NOMO-1 treated with DMSO at 0.1 percent for 48 hours (cell line): ENCODE results near the gene CCM2.
"Not testable (repeated sequence)": the region's sequence is repeated elsewhere in the genome, so short reads cannot be mapped to it uniquely, and the experiment has no call there.

Experiments used
- DNase-seq: peaks from one replicate; lab custom pipeline; 2025; ENCODE audit not compliant: unreplicated experiment; lab: John Stamatoyannopoulos, UW

Gene CCM2

DNA sequence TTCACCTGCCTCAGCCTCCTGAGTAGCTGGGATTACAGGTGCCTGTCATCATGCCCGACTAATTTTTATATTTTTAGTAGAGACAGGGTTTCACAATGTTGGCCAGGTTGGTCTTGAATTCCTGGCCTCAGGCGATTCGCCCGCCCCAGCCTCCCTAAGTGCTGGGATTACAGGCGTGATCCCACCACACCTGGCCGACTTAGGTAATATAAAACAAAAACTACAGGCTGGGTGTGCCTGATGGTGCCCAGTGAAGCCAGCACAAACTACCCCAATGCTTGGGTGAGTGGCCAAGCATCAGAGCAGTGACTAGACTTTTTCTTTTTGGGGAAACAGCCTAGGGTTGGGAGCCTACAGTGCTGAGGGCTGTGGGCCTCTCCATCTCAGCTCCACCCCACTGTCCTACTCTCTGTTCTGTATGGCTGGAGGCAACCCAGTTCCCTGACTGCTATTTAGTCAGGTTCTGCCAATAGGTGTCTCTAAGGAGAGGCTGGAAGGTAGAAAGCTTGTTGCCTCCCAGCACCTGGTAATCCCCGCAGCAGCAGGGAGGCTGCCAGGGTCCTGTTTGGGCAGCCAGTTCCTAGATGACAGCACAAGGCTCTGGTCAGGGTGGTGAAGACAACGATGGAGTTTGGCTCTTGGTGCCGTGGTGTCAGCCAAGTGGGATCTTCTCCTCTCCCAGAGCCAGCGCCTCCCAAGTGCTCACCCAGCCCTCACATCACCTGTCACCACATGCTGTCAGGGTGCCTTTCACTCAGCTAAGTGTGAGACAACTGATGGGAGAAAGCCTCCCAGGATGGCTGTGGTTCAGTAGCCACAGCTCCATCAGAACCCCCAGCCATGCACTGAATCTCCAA lies 99.2 kb downstream of the CCM2 start:
- no peak for DNase-seq

DNA sequence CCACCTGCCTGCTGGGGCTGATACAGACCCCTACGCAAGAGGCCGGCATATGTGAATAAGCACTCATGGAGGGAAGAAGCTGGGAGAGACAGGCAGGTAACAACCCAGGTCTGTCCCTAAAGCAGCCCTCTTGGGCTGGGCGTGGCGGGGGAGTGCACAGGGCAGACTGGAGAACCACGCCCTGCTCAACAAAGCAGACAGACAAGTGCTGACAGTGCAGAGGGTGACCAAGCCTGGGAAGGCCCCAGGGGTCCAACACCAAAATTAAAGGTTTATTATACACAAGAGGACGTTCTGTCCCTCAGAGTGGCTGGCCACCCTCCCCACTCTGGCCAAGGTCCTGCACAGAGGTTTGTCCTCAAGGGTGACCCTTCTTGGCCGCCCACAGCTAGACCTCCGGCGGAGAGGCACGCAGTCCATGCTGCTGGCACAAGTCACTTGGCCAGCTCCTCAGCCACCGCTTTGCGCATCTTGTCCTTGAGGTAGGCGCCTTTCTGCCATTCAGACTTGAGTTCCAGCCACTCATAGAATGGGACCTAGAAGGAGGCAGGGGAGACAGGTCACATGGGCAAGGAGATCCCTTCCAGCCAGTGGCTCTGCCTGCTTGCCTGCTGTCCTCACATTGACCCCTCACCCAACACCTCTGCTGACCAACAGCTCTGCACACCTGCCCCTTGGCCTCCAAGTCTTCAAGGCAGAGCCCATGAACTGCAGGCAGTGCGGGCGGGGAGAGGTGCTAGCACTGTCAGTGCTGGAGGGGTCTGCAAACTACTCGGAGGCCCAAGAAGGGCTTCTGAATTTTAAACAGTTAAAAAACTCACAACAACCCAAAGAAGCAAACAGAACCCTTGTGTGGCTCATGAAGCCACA lies 100.1 kb downstream of the CCM2 start:
- no peak for DNase-seq

DNA sequence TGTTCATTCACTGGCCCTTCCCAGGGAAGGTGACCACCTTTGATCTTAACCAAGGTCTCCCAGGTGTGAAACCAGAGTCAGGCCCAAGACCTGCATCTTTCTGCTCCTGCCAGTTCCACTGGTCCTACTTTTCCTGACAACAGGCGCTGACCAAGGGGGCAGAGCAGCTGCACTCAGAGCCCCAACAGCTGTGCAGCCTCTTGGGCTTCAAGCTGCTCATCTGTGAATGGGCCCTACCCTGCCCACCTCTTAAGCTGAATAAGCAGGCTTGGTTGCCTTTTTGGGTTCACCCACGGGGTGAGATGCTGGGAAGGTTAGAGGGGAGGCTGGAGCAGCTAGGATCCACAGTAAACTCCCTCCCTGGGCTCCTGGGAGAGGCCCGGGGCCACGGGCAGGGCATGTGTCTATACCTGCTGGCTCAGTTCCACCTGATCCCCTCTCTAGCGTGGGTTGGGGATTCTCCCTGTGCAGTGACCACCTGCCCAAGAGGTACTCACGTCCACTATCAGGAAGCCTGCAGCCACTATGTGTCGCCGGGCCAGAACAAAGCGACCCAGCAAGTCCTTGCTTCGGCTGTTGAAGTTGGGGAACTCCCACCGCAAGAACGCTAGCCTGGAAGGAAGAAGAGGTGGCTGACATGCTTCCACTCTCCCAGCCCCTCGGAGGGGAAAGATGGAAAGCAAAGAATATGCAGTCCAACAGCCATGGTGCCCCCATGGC lies 100.9 kb downstream of the CCM2 start:
- DNase-seq = no peak

DNA sequence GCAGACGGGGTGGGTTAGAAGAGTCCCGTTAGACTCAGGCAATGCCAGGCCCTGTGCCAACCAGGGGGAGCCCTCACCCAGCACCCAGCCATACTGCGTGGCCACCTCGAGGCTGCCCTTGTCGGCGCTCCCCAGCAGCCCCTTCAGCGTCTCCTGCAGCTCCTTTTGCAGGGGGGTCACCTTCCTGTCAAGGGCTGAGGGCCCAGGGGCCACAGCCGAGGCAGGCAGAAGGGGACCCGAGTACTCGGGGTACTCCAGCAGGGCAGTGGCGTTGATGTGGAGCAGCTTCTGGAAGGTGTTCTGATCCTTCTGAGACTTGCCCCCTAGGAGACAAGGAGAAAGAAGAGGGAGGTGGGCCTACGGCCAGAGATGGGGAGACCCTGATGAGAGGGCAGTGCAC lies 101.7 kb downstream of the CCM2 start:
- DNase-seq = no peak

DNA sequence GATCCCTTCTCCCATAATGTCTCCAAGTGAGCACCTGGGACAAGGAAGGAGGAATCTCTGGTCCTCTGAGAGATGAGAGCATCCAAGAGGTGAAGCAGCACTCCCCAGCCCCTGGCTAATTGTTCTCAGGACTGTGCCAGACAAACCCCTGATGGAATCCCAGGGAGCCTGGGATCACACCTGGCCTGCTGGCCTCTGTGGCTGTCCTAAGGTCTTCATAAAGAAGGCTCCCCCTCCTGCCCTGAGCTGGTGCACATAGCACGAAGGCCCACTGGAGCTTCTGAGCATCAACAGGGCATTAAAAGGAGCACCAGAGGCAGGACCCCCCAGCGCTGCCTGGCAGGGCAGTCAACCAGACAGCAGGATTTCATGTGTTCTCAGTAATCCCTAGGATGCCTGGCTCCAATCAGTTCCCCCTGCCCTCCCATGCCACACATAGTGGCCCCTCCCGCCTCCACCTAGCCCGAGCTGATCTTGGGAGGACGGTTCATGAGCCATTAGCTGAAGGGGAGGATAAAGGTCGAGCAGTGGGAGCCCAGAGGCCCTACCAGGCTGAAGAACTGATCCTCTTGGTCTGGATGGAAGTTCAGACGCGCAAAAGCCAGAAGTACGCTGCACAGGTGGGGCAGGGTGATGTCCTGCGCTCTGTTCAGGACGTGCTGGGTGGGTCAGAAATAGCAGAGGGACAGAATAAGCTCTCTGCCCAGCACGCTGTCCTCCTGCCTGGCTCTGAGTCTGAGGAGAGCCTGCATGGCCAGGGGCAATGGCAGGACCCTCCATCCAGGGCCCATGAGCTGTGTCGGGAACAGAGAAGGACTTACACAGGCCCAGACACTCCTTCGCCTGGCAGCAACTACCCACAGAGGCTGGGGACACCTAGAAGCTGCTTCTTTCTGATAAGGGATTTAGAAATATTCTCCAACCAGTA lies 103.0 kb downstream of the CCM2 start:
- no peak for DNase-seq

DNA sequence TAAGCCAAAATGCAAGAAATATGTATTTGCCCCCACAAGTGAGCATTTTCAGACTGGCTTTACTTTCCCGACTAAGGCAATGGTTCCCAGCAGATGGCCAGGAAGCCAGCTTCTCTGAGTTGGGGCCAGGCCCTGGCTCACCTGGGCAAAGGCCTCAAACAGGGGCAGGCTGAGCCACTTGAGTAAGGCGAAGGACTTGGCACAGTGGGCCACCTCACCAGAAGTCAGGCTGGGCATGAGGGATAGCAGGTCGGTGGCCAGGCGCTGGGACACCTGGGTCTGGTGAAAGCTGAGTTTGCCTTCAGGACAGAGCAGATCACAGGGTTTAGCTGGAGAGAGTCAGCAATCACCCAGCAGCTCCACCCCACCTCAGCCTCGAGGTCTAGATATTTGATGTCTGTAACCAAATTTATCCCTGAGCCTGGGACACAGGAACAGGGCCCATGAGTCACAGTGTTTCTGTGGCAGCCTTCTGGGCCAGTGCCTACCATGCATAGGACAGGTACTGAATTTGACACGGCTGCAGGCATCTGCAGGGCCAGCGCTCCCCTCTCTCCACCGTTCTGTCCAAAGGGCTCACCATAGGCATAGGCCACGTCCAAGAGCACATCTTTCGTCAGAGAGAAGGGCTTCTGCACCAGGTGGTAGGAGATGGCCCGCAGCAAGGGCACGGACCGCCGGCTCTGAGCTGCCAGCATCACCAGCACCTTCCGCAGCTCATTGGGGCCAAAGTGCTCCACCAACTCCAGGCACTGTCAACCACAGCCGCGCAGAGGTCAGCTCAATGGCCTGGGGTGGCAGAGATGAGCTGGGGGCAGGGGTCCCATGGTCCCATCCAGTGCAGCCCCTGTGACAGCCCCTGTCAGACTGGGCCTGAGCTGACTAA lies 104.2 kb downstream of the CCM2 start:
- no peak for DNase-seq

DNA sequence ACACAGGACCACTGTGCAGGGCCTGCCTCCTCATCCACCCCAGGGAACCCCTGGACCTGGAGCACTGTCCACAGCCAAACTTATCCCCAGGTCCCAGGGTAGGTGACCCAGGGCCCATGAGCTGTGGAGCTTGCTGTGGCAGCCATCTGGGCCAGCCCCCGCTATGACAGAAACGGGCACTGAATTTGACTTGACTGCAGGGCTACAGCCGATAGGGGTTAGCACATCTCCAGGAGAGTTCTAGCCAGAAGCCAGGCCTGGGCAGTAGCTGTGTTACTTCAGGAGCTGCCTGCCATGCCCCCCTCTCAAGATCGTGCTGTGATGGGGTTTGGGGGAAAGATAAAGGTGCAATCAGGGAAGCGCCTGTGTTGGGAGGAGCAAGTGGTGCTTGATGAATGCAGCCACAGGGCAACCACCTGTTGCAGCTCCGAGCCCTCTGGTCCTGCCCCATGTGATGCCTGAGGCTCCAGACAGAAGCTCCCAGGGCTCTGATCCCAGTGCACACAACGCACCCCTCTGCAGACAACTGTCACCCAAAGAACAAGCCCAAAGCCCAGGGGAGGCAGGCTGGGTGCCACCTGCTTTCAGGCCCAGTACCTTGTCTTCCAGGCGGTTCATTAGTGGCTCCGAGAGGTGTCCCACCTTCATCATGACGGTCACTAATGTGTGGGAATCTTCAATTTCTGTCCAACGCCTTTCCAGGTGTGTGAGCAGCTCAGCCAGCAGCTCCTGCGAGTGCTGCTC lies 105.0 kb downstream of the CCM2 start:
- no peak for DNase-seq

DNA sequence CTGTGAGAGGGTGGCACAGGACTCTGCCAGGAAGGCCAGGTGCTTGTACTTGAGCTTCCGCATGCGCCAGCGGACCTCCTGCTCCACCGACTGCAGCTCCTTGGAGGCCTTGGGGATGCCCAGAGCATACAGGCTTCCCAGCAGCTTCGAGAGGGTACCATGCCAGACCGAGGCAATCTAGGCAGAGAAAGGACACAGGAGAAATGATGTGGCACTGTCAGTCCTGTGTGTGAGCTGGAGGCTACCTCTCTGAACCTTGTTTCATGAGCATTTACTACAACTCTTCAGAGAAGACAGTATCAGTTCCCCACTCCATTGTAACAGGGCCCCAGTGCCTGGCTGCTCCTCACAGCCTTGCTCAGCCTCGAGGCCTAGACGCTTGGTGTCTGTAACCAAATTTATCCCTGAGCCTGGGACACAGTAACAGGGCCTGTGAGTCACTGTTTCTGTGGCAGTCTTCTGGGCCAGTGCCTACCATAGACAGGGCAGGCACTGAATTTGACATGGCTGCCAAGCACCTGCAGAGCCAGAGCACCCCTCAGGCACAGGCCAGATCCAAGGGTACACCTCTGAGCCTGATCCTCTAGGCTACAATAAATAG lies 105.7 kb downstream of the CCM2 start:
- no peak for DNase-seq

DNA sequence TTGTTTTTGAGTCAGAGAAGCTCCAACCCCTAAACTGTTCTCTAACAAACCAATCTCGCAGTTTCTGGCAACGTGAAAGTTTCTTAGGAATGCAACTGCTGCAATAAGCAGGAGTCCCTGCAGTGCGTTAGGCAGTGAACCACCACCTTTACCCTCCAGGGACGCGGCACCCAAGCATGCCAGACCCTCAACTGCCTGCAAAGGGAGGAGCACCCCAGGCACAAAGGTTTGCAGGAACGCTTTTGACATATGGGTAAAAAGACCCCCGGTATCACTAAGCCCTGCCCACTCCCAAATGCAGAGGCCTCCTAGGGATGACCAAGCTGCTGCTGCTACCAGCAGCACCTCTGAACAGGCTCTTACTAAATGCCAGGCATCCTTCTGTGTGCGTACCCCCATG lies 106.8 kb downstream of the CCM2 start:
- DNase-seq = no peak

DNA sequence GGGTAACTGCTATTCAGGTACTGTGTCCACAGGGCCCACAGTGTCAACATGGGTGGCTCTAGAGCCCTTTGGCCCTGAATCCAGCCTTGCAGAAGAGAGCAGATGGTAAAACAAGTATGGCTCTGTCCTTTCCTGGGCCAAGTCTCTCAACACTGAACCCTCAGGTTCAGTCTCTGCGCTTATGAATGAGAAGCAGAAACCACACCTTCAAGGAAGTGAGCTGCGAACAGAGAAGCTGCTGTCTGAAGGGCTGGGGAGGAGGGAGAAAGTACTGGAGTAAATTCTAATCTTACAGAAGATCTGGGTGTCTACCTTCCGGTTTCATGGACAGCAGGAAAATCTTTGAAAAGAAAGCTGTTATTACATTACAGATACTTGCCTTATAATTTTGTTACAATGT lies 107.4 kb downstream of the CCM2 start:
- no peak for DNase-seq

DNA sequence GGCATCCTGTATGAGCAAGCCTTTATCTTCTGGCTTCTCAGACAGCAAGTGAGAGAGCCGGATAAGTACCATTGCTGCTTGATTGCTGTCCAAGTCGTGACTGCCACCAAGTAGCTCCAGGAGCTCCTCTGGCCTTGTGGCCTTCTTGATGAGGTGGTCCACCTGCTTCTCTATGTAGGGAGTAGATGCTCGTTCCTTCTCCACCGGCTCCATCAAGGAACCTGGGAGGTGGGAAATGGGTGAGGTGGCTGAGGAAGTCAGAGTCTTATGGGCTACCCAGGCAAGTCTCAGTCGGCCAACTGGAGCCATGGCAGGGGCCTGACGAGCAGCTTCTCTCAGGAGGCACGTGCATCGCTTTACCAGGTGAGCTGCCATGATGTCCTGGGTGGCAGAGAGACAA lies 108.9 kb downstream of the CCM2 start:
- DNase-seq = no peak

DNA sequence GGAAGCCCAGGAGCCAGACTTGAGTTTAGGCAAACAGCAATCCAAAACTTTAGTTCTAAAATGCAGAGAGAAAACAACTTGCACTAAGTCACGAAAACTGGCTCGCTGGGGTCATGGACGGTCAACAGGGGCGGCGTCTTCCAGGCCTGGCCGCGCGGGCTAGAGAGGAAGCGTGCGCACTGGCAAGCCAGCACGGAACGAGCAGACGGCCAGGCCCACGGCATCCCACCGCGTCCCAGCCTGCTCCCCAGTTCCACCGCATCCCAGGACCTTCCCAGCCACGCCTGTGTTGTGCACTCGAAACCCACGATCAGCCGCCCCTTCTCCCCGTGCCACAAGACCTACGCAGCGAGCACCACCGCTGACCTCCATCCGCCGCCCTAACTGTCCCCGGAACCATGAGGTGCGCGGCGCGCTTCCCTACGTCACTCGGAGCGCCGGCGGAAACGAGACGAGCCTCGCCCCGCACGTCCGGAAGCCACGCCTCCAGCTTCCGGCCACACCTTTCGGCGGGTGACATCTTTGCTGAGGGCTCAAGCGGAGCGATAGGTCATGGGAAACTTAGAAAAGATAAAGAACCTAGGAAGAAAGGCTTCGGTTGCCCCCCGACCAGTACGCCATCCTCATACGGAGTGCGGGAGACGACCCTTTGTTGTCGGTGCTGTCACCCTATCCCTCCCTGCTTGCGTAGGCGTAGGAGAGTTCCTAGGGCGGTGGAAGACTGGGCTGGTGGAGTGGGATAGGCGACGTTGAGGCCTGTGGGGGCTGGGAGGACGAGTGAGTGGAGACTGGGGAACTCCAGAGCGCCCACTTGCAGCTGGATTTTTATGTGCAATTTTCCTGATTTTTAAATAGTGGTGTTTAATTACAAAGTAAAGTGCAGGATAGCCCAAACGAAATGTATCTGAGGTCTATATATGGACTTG lies 111.6 kb downstream of the CCM2 start, which contains the start of gene TBRG4:
TSS of gene TBRG4 (minus strand) at position 400 of the 926 bp plus-strand sequence. CDS start 2,460 bp downstream, outside the sequence.
- DNase-seq = peak; percentile 92

DNA sequence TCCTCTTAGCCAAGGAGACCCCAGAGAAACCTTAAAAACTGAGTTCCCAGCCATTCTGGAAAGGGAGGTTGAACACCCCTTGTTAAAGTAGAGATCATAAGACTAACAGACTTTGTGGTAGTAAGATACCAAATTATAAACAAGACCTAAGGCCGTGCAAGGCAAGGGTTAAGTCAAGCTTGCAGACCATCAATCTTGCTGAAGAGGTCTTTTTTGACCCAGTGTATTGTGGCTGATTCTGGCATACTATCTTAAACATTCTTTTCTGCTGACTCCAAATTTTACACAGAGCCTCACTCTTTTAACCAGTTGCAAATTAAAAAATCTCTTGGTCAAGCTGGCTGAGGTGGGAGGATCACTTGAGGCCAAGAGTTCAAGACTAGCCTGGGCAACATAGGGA lies 112.6 kb downstream of the CCM2 start:
- no peak for DNase-seq

DNA sequence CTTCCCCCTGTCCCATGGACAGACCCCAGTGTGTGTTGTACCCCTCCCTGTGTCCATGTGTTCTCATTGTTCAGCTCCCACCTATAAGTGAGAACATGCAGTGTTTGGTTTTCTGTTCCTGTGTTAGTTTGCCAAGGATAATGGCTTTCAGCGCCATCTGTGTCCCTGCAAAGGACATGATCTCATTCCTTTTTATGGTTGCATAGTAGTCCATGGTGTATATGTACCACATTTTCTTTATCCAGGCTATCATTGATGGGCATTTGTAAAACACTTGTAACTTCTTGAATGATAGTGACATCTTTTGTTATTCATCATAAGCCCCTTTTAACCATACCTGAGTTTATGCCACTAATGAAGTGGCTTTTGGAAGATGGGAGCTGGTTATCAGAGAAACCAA lies 114.3 kb downstream of the CCM2 start:
- not testable (repeated sequence) for DNase-seq

DNA sequence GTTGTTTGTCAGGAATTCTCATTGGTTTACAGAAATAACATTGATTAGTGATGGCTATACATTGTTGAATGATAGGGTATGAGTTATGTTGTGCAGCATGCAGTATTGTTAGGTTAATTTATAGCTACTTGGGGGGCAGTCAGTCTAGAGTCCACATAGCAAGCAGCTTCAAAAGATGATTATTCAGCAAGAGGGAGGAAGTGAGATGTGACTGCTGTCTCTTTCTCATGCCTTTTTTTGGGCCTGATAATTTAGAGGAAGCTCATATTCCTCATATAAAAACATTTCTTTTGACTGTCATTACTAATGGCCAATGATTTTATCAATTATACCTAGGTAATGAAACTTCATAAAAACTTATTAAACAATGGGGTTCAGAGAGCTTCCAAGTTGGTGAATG lies 114.9 kb downstream of the CCM2 start:
- DNase-seq = peak; percentile 42

DNA sequence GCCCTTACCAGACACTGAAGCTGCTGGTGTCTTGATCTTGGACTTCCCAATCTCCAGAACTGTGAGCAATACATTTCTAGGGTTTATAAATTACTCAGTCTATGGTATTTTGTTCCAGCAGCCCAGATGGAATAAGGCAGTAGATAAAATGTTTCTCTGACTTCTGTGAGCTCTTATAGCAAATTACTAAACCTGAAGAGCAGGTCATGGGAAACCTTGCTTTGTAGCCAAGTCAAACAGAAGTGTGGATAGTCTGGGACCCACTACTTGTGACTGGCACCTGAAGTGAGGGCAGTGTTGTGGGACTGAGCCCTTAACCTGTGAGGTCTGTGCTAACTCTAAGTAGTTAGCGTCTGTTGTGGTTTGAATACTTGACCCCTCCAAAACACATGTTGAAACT lies 116.0 kb downstream of the CCM2 start:
- DNase-seq = no peak

DNA sequence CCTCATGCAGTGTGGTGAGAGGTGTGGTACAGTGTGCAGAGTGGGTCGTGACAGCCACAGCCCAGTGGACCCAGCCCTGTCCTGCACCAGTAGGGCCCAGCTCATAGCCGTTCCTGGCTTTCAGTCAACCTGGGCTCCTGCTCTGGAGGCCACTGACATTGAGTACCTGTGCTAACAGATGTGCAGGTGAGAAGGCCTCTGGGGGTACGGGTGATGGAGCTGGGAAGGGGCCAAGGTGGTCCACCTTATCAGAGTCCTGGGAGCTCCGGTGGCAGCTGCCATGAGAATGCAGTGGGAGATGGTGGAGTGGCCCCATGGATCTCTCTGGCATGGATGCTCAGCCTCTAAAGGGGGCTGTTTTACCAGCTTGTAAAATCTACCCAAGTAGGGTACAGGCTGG lies 117.6 kb downstream of the CCM2 start:
- DNase-seq = no peak
